Mesenchymal stem cell (in vitro differentiated cells and primary cell): ENCODE measurements around the gene FZD4.

Experiments used
- DNase-seq: peaks from one replicate; pipeline ENCODE4 v3.0.0-alpha.2; 2013
- H2AFZ ChIP-seq: one replicate; pipeline ENCODE4 v1.6.1; 2013; ENCODE audit warnings: low read depth, mild to moderate bottlenecking, control low read depth, inconsistent platforms, low read length, moderate library complexity
- H2AK5ac ChIP-seq: 2 replicates; pipeline ENCODE4 v1.6.1; 2013; ENCODE audit warnings: low read length, moderate library complexity, mild to moderate bottlenecking, inconsistent platforms; ENCODE audit not compliant: severe bottlenecking
- H2BK120ac ChIP-seq: one replicate; pipeline ENCODE4 v1.6.1; 2013; ENCODE audit warnings: low read depth, mild to moderate bottlenecking, inconsistent platforms, low read length, moderate library complexity
- H2BK12ac ChIP-seq, 2 experiments: one replicate each; pipeline ENCODE4 v1.6.1; 2013; ENCODE audit warnings: inconsistent platforms in 2 of 2, low read length in 2 of 2, mild to moderate bottlenecking in 2 of 2, moderate library complexity in 2 of 2, control low read depth in 1 of 2
- H2BK15ac ChIP-seq: one replicate; pipeline ENCODE4 v1.6.1; 2013; ENCODE audit warnings: mild to moderate bottlenecking, low read depth, inconsistent platforms; ENCODE audit not compliant: poor library complexity, severe bottlenecking
- H2BK5ac ChIP-seq: 2 replicates; pipeline ENCODE4 v1.6.1; 2013; ENCODE audit warnings: low read depth, mild to moderate bottlenecking, low read length, control low read depth, inconsistent platforms; ENCODE audit not compliant: poor library complexity, severe bottlenecking
- H3K14ac ChIP-seq, 2 experiments: one replicate each; pipeline ENCODE4 v1.6.1; 2013; ENCODE audit warnings: inconsistent platforms in 2 of 2, low read length in 2 of 2, control low read depth in 1 of 2, mild to moderate bottlenecking in 1 of 2, moderate library complexity in 1 of 2
- H3K18ac ChIP-seq, 2 experiments: one replicate each; pipeline ENCODE4 v1.6.1; 2013; ENCODE audit warnings: inconsistent platforms in 2 of 2, low read length in 2 of 2, control low read depth in 1 of 2, low read depth in 1 of 2, mild to moderate bottlenecking in 1 of 2
- H3K23ac ChIP-seq, 2 experiments: one replicate each; pipeline ENCODE4 v1.6.1; 2013; ENCODE audit warnings: inconsistent platforms in 2 of 2, low read length in 2 of 2, mild to moderate bottlenecking in 2 of 2, moderate library complexity in 2 of 2, control low read depth in 1 of 2
- H3K27ac ChIP-seq: 2 replicates; pipeline ENCODE4 v1.5.1; 2013; ENCODE audit warnings: mild to moderate bottlenecking, moderate library complexity, low read length, control low read depth, inconsistent platforms; ENCODE audit not compliant: poor library complexity, severe bottlenecking
- H3K27me3 ChIP-seq, 2 experiments: 2 replicates each; pipeline versions ENCODE4 v1.6.1 to v1.7.0; 2013; ENCODE audit warnings: low read length in 2 of 2, mild to moderate bottlenecking in 2 of 2, moderate library complexity in 2 of 2, control low read depth in 1 of 2, inconsistent platforms in 1 of 2; ENCODE audit not compliant: control insufficient read depth in 1 of 2, insufficient read depth in 1 of 2
- H3K36me3 ChIP-seq, 2 experiments: 2 replicates each; pipeline versions ENCODE4 v1.6.1 to v1.7.0; 2013; ENCODE audit warnings: low read length in 2 of 2, control low read depth in 1 of 2, inconsistent platforms in 1 of 2, low read depth in 1 of 2, mild to moderate bottlenecking in 1 of 2; ENCODE audit not compliant: insufficient read depth in 2 of 2, control insufficient read depth in 1 of 2
- H3K4ac ChIP-seq, 2 experiments: one replicate each; pipeline ENCODE4 v1.6.1; 2013; ENCODE audit warnings: inconsistent platforms in 2 of 2, low read length in 2 of 2, mild to moderate bottlenecking in 2 of 2, moderate library complexity in 2 of 2, control low read depth in 1 of 2, low read depth in 1 of 2
- H3K4me1 ChIP-seq: 2 replicates; pipeline ENCODE4 v1.6.1; 2013; ENCODE audit warnings: low read depth, low read length, control low read depth; ENCODE audit not compliant: control insufficient read depth, insufficient read depth
- H3K4me2 ChIP-seq: 2 replicates; pipeline ENCODE4 v1.6.1; 2013; ENCODE audit warnings: low read length, mild to moderate bottlenecking, inconsistent platforms; ENCODE audit not compliant: poor library complexity, severe bottlenecking
- H3K4me3 ChIP-seq, 2 experiments: 2 replicates each; pipeline versions ENCODE4 v1.5.1 to v1.7.0; 2013; ENCODE audit warnings: low read length in 2 of 2, mild to moderate bottlenecking in 2 of 2, control low read depth in 1 of 2, low read depth in 1 of 2; ENCODE audit not compliant: insufficient read depth in 1 of 2
- H3K79me1 ChIP-seq: replicated peaks from 2 replicates; pipeline ENCODE4 v1.6.1; 2013; ENCODE audit warnings: mild to moderate bottlenecking, control low read depth, low read length, inconsistent platforms; ENCODE audit not compliant: poor library complexity, severe bottlenecking
- H3K9ac ChIP-seq: 2 replicates; pipeline ENCODE4 v1.7.0; 2013; ENCODE audit warnings: mild to moderate bottlenecking, low read length, moderate library complexity
- H3K9me3 ChIP-seq: 2 replicates; pipeline ENCODE4 v1.7.0; 2013; ENCODE audit warnings: mild to moderate bottlenecking, low read length; ENCODE audit not compliant: control insufficient read depth
- H4K8ac ChIP-seq: one replicate; pipeline ENCODE4 v1.6.1; 2013; ENCODE audit warnings: inconsistent platforms, mild to moderate bottlenecking, low read length, moderate library complexity
- H4K91ac ChIP-seq: one replicate; pipeline ENCODE4 v1.6.1; 2013; ENCODE audit warnings: mild to moderate bottlenecking, low read length, inconsistent platforms
- WGBS: methylation state at CpG from one replicate; pipeline ENCODE4 v1.1.7; 2013; ENCODE audit warnings: mixed read lengths; 5-methylcytosine and 5-hydroxymethylcytosine counted together

FZD4 gene

GRCh38 chr11:86926975-86927374 lies 28.2 kb downstream of the FZD4 start:
- Histone ChIP-seq H2BK120ac (no peak overlapping the region), H3K23ac (no peak overlapping the region), H3K4me1 (peaks cover 6% of the 10 kb centered on the region), H2BK5ac (no peak overlapping the region), H4K91ac (no peak overlapping the region), H2BK15ac (no peak overlapping the region), H2AK5ac (no peak overlapping the region), H3K4ac (no peak overlapping the region), H4K8ac (no peak overlapping the region), H3K27ac (no peak overlapping the region), H3K27me3 (no peaks in the 10 kb centered on the region), H3K18ac (no peak overlapping the region), H3K9me3 (no peaks in the 10 kb centered on the region), H3K4me3 (no peak overlapping the region), H2AFZ (no peak overlapping the region), H3K14ac (no peak overlapping the region), H2BK12ac (no peak overlapping the region), H3K9ac (no peak overlapping the region), H3K4me2 (no peak overlapping the region), H3K79me1 (peaks cover 5% of the 10 kb centered on the region), H3K36me3 (no peaks in the 10 kb centered on the region)
- 90% methylated on average over 3 of the region's 3 CpGs for WGBS
- no peak for DNase-seq

- Histone ChIP-seq H2BK120ac (no peak overlapping the region), H3K4me3 (no peak overlapping the region), H3K9ac (no peak overlapping the region), H3K27ac (peak overlapping the region; percentile 91), H4K91ac (no peak overlapping the region), H3K4me1 (peaks cover 7% of the 10 kb centered on the region), H3K18ac (no peak overlapping the region), H2AK5ac (peak overlapping the region; percentile 53), H3K27me3 (no peaks in the 10 kb centered on the region), H2BK15ac (no peak overlapping the region), H3K79me1 (peaks cover 4% of the 10 kb centered on the region), H3K9me3 (no peaks in the 10 kb centered on the region), H4K8ac (no peak overlapping the region), H3K4me2 (peak overlapping the region; percentile 37), H3K14ac (no peak overlapping the region), H2BK5ac (peak overlapping the region; percentile 53), H2AFZ (no peak overlapping the region), H3K4ac (no peak overlapping the region), H3K36me3 (no peaks in the 10 kb centered on the region), H2BK12ac (peak overlapping the region in 1 of 2 experiments; percentile 6), H3K23ac (no peak overlapping the region)
- no peak for DNase-seq
- 62% methylated on average over 6 of the region's 6 CpGs for WGBS
Measured at GRCh38 chr11:86923999-86924766, 31.0 kb downstream of the FZD4 start.

DNA sequence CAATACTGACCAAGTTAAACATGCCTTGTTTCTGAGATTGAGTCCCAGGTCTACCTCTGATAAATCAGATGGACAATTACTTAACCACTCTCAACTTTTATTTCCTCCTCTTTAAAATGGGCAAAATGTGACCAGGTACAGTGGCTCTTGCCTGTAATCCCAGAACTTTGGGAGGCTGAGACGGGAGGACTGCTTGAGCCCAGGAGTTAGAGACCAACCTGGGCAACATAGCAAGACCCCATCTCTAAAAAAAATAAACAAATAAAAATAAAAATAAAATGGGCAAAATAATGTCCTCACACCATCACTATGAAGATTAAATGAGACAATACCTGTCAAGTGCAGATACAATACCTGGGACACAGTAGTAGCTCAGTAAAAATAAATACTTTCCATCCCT lies 33.0 kb downstream of the FZD4 start:
- DNase-seq, result no peak
- WGBS, result 100% methylated on average over 1 of the region's 1 CpG
- Histone ChIP-seq H3K4me3 (no peak overlapping the region), H2BK5ac (no peak overlapping the region), H3K18ac (no peak overlapping the region), H3K27me3 (no peaks in the 10 kb centered on the region), H3K9me3 (no peaks in the 10 kb centered on the region), H3K79me1 (peaks cover 4% of the 10 kb centered on the region), H3K23ac (no peak overlapping the region), H2AK5ac (no peak overlapping the region), H3K4me2 (no peak overlapping the region), H2AFZ (no peak overlapping the region), H3K9ac (no peak overlapping the region), H3K4ac (no peak overlapping the region), H3K14ac (no peak overlapping the region), H2BK12ac (no peak overlapping the region), H4K91ac (no peak overlapping the region), H3K4me1 (peaks cover 10% of the 10 kb centered on the region), H2BK15ac (no peak overlapping the region), H4K8ac (no peak overlapping the region), H3K36me3 (no peaks in the 10 kb centered on the region), H3K27ac (no peak overlapping the region), H2BK120ac (no peak overlapping the region)

DNA sequence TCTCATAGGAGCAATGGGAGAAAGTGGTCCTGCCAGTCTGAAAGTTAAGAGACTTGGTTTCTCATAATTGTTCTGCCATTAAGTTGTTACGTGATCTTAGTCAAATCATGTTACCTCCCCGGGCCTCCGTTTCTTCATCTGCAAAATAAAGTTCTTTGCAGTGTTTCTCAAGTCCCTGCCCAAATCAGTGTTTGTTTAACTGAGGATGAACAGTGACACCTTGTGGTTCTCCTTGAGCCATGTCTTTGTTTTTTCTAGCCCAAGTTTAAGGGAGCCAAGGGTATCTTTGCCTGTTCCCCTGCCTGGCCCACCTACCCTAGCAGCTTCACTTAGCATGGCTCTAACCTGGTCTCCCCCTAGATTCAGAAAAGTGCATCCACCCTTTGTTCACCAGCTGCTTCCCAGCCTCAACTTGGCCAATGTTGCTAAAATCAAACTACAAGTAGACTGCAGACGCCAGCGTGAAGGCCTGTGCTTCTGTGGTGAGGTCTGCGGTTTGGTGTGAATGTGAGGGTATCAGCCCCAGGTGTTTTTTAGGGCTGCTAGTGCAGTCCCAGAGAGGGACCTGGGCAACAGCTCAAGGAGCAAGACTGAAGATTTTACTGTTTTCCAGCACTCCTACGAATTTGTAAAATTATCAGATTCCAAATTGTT lies 35.5 kb downstream of the FZD4 start:
- no peak overlapping the region for H3K4me2 ChIP-seq

More for the DNA sequence above, 35.5 kb downstream of the FZD4 start:
- Histone ChIP-seq H2AFZ (no peak overlapping the region), H2BK120ac (no peak overlapping the region), H3K4me1 (peaks cover 16% of the 10 kb centered on the region), H4K91ac (no peak overlapping the region), H2BK5ac (no peak overlapping the region), H3K14ac (no peak overlapping the region), H3K4ac (no peak overlapping the region), H3K27me3 (no peaks in the 10 kb centered on the region), H3K4me3 (peak overlapping the region in 1 of 2 experiments; percentile 22), H2BK15ac (no peak overlapping the region), H3K27ac (peak overlapping the region; percentile 70), H3K18ac (peak overlapping the region in 1 of 2 experiments; percentile 64), H3K36me3 (no peaks in the 10 kb centered on the region), H4K8ac (no peak overlapping the region), H3K9me3 (no peaks in the 10 kb centered on the region), H3K79me1 (no peaks in the 10 kb centered on the region), H3K9ac (peak overlapping the region; percentile 77), H3K23ac (no peak overlapping the region), H2AK5ac (peak overlapping the region; percentile 75), H2BK12ac (peak overlapping the region; percentile 12 to 83)
- peak; percentile 79 for DNase-seq
- WGBS, result 74% methylated on average over 7 of the region's 7 CpGs
